Liver (tissue), 3 donors: ENCODE data around the gene QDPR.

Experiments used
- GABPA ChIP-seq, 2 donors: IDR thresholded peaks in 1 of 2; conservative IDR thresholded peaks in 1 of 2; 2 replicates each; pipeline ENCODE4 v1.6.1; 2016; ENCODE audit warnings: antibody characterized with exemption in 2 of 2, mild to moderate bottlenecking in 1 of 2, moderate library complexity in 1 of 2
- TF ChIP-seq, protein P1 (sequence below): fragments of 150-350 bp; IDR thresholded peaks from 2 replicates; pipeline ENCODE4 v1.5.1; 2017; ENCODE audit warnings: improper control_type of control experiment, low read depth, low read length; ENCODE audit not compliant: missing input control
- donor health status: healthy.
- donor health status: healthy.

DNA sequence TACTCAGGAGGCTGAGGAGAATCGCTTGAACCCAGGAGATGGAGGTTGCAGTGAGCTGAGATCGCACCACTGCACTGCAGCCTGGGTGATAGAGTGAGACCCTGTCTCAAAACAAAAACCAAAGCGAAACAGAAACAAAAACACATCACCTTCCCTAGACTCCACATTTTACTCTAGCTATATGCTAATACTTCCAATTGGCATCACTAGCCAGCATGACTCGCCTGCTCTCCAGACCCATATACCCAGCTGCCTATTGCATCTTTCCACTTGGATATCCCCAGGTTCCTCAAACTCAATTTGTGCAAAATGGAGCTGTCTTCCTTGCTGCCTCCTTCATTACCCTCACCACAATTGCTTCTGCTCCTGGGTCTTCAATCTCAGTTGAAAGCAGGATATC lies 42.7 kb upstream of the QDPR start:
- TF ChIP-seq, protein P1, sequence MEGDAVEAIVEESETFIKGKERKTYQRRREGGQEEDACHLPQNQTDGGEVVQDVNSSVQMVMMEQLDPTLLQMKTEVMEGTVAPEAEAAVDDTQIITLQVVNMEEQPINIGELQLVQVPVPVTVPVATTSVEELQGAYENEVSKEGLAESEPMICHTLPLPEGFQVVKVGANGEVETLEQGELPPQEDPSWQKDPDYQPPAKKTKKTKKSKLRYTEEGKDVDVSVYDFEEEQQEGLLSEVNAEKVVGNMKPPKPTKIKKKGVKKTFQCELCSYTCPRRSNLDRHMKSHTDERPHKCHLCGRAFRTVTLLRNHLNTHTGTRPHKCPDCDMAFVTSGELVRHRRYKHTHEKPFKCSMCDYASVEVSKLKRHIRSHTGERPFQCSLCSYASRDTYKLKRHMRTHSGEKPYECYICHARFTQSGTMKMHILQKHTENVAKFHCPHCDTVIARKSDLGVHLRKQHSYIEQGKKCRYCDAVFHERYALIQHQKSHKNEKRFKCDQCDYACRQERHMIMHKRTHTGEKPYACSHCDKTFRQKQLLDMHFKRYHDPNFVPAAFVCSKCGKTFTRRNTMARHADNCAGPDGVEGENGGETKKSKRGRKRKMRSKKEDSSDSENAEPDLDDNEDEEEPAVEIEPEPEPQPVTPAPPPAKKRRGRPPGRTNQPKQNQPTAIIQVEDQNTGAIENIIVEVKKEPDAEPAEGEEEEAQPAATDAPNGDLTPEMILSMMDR = no peak
- no peak for TF ChIP-seq GABPA (IDR thresholded peaks at IDR 0.05 in 1 of 2, conservative IDR thresholded peaks at IDR 0.05 in 1 of 2)
